GM13977 (cell line): ENCODE measurements around the gene HCN1.
"Not testable (repeated sequence)": the region's sequence is repeated elsewhere in the genome, so short reads cannot be mapped to it uniquely, and the experiment has no call there.

ENCODE experiments used
- DNase-seq: peaks from one replicate; pipeline ENCODE4 v3.0.0; 2012; ENCODE audit warnings: low spot score
- CTCF ChIP-seq: IDR thresholded peaks from 2 replicates; pipeline ENCODE4 v1.5.1; 2012; ENCODE audit warnings: mild to moderate bottlenecking, control low read depth; ENCODE audit not compliant: insufficient read depth; ENCODE audit errors: extremely low read depth, missing control alignments
- in situ Hi-C: fragments of 300-500 bp; cut with MboI; formaldehyde crosslinking; loops from one replicate; pipeline ENCODE4 v1.12.0; 2022; ENCODE audit warnings: low sequenced_read_pairs, low pct_unique_long_range_greater_than_20kb, mixed read lengths, inconsistent platforms; ENCODE audit not compliant: unreplicated experiment

Gene HCN1

GRCh38 chr5:45385321-45386058 is 310.7 kb downstream of the HCN1 start:
- no peak for TF ChIP-seq CTCF
- no peak for DNase-seq
- in situ Hi-C loops, result no loop called here

DNA sequence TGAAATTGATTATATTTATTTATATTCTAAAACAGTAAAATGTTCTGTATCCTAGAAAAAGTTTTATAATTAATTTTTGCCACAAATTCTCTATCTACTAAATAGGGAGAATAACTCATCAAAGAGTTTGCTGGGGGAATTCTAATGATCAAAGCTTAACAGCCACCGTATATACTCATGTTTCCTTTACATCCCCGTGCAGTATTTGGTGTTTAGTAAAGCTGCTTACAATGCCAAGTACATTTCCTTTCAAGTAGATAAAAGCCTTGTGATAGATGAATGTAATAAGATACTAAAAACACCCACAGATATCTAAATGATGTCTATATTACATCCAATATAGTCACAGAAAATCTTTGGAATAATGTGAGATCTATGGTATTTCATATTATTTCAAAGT is 312.2 kb downstream of the HCN1 start:
- DNase-seq, result no peak
- in situ Hi-C loops, result no loop called here
- no peak for TF ChIP-seq CTCF

DNA sequence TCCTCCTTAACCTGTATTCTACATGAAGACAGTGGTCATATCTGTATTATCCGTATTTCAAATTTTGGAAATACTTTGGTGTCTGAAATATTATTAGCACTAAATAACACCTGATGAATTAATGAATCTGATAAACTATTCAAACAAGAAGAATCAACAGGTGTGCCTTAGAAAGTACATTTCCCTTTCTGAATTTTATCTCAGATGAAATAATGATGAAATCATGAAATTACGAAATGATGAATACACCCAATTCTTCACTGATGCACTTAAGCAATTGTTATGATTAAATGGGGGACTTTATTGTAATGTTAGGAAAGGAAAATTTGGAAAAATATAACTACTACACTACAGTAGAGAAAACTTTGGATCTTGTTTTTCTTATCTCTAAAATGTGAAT is 313.6 kb downstream of the HCN1 start:
- in situ Hi-C loops, result no loop called here
- no peak for TF ChIP-seq CTCF
- DNase-seq, result no peak

DNA sequence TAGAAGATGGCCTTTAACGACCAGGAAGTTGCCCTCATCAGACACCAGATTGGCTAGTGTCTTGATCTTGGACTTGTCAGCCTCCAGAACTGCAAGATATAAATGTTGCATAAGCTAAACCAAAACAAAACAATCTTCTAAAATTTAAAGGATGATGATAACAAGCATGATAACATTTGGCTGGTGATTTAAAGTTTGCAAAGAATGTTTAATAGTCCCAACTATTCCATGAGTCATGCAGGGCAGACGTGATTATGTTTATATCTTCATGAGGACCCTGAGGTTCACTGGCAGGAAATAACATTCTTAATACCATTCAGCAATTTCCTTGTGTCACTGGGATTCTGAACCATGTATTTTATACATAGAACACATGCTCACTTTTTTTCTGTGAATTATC is 319.8 kb downstream of the HCN1 start:
- no peak for DNase-seq
- in situ Hi-C loops, result no loop called here
- no peak for TF ChIP-seq CTCF

DNA sequence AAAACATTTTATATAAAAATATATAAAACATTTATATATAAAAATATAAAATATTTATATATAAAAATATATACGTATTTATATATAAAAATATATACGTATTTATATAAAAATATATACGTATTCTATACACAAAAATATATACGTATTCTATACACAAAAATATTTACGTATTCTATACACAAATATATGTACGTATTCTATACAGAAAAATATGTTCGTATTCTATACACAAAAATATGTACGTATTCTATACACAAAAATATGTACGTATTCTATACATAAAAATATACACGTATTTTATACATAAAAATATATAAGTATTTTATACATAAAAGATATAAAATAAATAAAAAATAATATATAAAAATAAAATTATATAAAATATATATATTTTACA is 323.6 kb downstream of the HCN1 start:
- no peak for TF ChIP-seq CTCF
- in situ Hi-C loops, result no loop called here

DNA sequence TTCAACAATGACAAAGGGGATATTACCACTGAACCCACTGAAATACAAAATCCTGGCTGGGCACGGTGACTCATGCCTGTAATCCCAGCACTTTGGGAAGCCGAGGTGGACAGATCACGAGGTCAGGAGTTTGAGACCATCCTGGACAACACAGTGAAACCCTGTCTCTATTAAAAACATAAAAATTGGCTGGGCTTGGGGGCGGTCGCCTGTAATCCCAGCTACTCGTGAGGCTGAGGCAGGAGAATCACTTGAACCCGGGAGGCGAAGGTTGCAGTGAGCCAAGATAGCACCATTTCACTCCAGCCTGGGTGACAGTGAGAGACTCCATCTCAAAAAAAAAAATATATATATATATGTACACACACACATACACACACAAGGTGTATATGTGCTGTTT is 324.8 kb downstream of the HCN1 start:
- in situ Hi-C loops, DNase-seq: not testable (repeated sequence)

More for the DNA sequence above, 323.6 kb downstream of the HCN1 start:
- DNase-seq, result no peak

- no peak for DNase-seq
- in situ Hi-C loops, result no loop called here
- TF ChIP-seq CTCF, result no peak
Measured at GRCh38 chr5:45355189-45355992, 340.8 kb downstream of the HCN1 start.
